Fibroblast of skin of left biceps (primary cell): ENCODE results near the gene COL27A1.

Experiments
- DNase-seq, 2 experiments: peaks; one replicate each; pipeline ENCODE4 v3.0.0-alpha.2; 2013; ENCODE audit warnings: low read depth in 2 of 2

COL27A1 gene

DNA sequence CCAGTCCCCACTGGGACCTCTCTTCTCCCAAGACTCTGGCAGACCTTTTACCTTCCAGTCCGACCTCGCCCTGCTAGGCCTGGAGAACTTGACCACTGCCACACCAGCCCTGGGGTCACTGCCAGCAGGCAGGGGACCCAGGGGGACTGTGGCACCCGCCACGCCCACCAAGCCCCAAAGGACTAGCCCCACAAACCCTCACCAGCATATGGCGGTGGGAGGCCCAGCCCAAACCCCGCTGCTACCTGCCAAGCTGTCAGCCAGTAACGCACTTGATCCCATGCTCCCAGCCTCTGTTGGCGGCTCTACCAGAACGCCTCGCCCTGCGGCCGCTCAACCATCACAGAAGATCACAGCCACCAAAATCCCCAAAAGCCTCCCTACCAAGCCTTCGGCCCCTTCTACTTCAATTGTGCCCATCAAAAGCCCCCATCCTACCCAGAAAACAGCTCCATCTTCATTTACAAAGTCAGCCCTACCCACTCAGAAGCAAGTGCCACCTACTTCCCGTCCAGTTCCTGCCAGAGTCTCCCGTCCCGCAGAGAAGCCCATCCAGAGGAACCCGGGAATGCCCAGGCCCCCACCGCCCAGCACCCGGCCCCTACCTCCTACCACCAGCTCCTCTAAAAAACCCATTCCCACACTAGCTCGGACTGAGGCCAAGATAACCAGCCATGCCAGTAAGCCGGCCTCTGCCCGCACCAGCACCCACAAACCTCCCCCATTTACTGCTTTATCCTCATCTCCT is 13.1 kb downstream of the COL27A1 start:
- no peak for DNase-seq

DNA sequence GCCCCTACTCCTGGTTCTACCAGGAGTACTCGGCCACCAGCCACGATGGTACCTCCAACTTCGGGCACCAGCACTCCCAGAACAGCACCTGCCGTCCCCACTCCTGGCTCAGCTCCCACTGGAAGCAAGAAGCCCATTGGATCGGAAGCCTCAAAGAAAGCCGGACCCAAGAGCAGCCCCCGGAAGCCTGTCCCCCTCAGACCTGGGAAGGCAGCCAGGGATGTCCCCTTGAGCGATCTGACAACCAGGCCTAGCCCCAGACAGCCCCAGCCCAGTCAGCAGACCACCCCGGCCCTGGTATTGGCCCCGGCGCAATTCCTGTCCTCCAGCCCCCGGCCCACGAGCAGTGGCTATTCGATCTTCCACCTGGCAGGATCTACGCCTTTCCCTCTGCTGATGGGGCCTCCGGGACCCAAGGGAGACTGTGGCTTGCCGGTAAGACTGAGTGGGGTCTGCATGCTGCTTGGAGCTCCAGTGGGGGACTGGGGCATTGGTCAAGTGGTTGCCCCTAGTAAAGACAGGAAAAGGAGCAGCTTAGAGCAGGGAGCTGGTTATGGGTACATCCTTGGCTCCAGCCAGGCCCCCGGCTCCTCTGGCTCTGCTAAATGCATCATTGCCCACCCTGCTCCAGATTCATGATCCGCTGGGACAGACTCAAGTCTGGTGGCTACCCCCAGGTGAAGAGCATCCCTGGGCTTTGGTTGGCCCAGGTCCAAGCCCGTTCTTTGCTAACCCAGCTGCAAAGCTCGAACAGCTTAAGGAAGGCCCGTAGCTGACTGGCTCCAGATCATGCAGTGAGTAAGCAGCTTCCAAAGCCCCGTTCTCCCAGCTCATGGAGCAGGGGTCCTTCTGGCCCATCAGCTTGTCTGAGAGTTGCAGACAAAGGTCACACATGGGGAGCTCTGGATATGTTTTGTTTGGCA is 14.0 kb downstream of the COL27A1 start:
- peak in 1 of 2 experiments; percentile 47 for DNase-seq

DNA sequence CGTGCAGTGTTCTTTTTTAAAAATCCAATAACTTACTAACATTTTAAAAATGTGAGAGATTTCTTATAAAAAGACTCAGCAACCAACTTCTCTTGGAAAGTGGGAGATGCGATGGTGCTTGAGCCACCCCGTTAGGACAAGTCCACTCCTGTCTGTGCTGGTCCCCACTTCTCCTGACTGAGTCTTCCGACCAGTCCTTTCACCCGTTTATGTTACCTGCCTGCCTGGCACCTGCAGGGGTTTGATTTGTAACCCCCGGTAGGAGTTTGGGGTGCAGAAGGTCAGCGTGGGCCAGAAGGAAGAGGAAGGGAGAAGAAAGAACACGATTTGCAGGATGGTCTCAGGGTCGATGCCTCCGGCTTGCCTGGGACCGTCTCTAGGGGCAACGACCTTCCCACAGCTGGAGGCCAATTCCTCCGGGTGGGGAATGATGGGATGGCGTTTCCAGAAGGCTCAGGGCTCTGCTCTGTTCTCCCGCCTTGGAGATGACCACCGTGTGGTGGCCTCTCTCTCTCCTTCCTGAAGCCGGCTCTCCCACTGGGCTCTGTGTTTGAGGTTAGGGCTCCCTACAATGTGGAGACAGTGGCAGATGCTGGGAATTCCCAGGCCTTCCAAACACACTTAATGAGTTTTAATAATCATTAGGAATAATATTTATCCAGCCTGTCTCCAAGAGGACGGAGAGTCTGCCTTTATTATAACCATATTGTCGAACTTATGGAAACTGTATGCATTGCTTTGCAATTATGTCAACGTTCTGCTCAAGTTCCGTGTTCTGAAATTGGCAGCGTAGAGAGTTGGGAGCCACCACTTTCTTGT is 14.8 kb downstream of the COL27A1 start:
- peak in 1 of 2 experiments; percentile 50 for DNase-seq

DNA sequence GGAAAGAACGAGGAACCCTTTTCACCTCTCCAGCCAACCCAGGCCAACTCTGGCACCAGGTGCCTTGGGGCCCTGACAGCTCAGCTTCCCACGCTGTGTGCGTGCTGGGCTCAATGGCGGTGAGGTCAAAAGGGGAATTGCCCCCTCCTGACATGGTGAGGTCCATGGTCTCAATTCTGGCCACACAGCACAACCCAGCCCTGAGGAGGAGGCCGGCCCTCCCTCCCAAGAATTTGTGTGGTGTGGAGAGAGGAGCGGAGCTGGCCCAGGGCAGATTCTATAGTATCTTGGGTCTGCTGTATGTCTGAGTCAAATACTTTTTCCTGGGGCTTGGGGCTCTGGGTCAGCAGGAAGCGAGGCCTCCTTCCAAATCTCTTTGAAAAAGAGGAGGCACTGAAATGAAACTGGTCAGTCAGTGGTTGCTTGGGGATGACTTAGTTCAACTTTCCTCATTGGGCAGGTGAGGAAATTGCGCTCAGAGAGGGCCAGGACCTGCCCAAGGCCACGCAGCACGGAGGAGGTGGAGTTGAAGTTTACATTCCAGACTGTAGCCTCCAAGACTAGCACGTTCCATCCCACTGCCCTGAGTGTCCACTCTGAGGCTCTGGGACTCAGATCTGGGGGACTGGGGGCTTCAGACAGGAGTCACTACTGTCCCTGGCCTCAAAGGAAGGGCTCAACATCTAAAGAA is 15.6 kb downstream of the COL27A1 start:
- DNase-seq: no peak

- no peak for DNase-seq
These were observed 16.2 kb downstream of the COL27A1 start for GRCh38 chr9:114171500-114171899.

DNA sequence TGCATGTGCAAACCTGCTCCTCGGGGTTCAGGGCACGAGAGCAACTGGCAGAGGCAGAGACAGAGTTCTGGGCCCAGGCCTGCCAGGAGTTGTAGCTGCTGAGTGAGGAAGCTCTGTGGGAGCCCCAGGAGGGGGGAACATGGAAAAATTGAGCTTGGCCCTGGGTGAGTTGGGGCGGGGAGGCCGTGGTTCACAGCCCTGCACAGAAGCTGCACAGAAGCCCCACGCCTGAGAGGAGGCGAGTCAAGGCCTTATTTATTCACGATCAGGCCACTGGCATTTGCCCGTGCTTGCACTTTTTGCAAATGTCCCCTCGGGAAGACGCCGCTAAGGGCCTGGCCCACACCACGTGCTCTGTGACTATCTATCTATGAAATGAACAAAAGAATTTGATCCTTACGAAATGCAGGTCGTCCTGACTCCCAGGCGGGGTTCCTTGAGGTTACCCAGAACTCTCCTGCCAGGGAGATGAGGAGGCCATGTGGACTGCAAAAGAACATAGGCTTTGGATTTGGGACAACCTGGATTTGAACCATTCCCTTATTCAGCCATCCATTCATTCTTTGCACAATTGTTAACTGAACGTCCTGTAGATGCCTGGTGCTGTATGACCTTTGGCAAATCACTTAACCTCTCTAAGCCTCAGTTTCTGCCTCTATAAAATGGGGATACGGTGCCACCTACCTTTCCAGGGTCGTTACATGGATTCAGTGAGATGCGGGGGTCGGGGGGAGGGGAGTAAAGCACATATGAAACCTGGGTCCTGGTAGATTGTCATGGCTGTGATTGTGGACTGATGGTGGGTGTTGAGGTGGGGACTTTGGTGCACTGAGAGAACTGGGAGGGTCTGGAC is 17.9 kb downstream of the COL27A1 start:
- no peak for DNase-seq

- no peak for DNase-seq
These were observed 19.2 kb downstream of the COL27A1 start for GRCh38 chr9:114174557-114174875.

GRCh38 chr9:114174876-114175771 is 19.8 kb downstream of the COL27A1 start:
- no peak for DNase-seq

DNA sequence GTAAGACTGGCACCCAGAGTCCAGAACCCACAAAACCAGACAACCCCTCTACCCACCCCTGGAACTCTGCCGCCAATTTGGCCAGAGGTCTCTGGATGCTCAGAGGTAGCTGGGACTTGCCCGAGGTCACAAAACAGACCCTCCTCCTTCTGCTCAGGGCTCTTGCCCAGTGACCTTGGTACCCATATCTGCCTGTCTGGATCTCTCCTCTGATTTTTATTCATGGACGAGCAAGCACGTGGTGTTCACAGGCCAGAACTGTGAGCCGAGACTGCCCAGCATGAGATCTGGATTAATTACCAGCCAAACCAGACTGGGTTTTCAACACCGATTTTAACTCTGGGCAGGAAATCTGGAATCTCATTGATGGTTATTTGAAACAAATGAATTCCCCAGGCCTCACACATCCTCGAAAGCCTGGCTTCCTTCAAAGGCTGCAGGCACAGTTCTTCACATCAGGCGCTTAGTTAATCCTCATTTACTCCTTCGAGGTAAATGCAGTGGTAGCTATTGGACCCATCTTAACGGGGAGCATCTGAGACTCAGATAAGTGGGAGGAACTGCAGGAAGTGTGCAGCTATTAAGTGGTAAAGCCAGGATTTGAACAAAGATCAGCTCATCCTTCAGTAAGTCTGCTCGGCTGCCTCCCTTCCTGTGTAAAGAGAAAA is 21.4 kb downstream of the COL27A1 start:
- DNase-seq: no peak

GRCh38 chr9:114177423-114178064 is 22.2 kb downstream of the COL27A1 start:
- no peak for DNase-seq

DNA sequence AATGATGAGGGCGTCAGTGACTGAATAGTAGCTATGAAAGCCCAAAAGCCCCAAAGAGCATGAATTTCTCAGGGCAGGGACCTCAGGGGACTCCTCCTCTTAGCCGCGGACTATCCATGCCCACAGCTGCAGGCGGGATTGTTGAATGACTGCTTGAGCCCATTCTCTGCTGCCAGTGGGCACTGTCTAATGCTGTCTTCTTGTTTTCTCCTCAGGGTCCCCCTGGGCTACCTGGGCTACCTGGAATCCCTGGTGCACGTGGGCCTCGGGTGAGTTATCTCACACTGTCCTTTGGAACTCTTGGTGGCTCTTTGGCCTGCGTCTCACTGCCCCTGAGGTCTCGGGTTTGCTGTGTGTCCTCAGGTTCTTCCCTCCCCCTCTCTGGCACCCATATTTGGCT is 22.7 kb downstream of the COL27A1 start:
- DNase-seq: no peak

GRCh38 chr9:114178756-114179450 is 23.6 kb downstream of the COL27A1 start:
- DNase-seq: no peak

- DNase-seq: no peak
These were observed 24.2 kb downstream of the COL27A1 start for GRCh38 chr9:114179516-114179915.

DNA sequence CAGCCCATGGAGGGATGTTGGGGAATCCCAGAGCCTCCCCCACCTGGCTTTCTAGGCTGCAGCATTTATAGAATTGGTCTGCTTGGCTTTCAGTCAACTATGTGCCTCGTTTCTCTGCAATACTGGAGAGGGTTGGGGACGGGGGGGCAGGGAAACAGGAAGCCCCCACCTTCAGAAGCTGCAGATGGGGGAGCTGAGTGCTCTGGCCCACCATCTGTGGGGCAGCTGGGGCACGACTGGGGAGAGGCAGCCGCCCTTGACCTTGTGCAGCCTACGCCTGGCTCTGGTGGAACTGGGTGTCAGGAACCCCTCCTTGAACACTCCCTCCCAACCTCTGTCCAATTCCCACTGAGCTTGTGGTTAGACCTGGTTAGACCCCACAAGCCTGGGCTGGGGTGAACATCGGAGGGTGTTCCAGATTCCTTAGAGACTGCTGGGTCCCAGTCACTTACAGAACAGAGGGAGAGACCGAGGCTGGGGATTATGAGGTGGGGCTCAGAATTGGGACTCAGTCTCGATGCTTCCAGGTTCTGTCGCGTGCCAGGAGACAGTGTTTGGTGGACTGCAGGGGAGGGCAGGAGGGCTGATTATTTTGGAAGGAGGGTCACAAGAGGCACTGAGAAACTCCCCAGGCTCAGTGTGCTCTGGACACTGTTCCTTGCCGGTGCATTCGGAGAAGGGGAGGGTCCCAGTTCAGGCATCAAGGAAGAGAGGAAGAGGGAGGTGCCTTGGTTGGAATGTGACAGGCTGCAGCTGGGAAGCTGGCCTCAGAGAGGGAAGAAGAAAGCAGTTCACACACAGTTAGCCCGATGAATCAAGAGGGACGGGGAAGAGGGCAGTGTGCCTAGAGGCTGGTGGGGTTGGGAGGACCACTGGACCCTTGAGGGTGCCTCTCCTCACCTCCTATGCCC is 25.6 kb downstream of the COL27A1 start:
- DNase-seq: no peak

- DNase-seq: no peak
These were observed 26.5 kb downstream of the COL27A1 start for GRCh38 chr9:114181607-114182409.

DNA sequence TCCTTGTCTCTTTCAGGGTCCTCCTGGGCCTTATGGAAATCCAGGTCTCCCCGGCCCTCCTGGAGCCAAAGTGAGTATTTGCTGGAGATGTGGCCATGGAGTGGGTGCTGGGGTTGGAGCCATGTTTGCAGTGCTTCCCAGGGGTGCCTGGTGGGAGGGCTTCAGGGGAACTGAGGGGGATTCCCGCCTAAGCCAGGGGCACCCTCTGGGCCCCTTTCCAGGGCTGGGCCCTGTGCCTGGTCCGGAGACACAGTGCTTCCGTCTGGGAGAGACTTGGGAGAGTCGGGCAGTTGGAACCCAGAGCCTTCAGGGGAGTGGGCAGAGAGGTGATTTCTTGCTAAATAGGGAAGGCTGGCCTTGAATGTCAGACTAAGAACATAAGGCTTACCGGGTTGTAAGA is 27.7 kb downstream of the COL27A1 start:
- DNase-seq: no peak
